IMR-90 (cell line): ENCODE results near the gene C10orf90. TPM values are rescaled to one million over a fixed set of nuclear protein-coding genes. Genes with fewer than 3 reads are reported as not detected.

Experiments
- ATAC-seq: fragments of 200-7000 bp; cut with Tn5 transposase; 2 replicates; pipeline ENCODE4 v1.9.1; 2020; ENCODE audit warnings: low read depth, mild to moderate bottlenecking, moderate library complexity
- BruUV-seq: library from RNA; stranded (reverse); fragments of 400-500 nt; replicated peaks from 2 replicates; lab custom pipeline; 2021; lab: Mats Ljungman, UMichigan
- CTCF ChIA-PET: fragments of 300-600 bp; formaldehyde crosslinking; extraction: SDS; loops from one replicate; lab custom pipeline; 2021; ENCODE audit warnings: antibody characterized with exemption; lab: Yijun Ruan, JAX
- POLR2A ChIA-PET: fragments of 300-600 bp; sonication (Branson Sonifier 250); formaldehyde crosslinking; loops from one replicate; lab custom pipeline; 2022; ENCODE audit warnings: antibody characterized with exemption; ENCODE audit not compliant: unreplicated experiment; lab: Charles Lee
- DNase-seq: peaks from one replicate; pipeline ENCODE4 v3.0.0; 2013
- H2AFZ ChIP-seq: replicated peaks from 2 replicates; pipeline ENCODE3; 2013; ENCODE audit warnings: low read length, mild to moderate bottlenecking; ENCODE audit not compliant: poor library complexity
- H2AK5ac ChIP-seq: 2 replicates; pipeline ENCODE4 v1.6.1; 2013; ENCODE audit warnings: low read depth, low read length, inconsistent platforms
- H2AK9ac ChIP-seq: replicated peaks from 2 replicates; pipeline ENCODE3; 2013; ENCODE audit warnings: mild to moderate bottlenecking, low read depth, low read length, moderate library complexity; ENCODE audit not compliant: poor library complexity
- H2BK120ac ChIP-seq: 2 replicates; pipeline ENCODE4 v1.6.1; 2013; ENCODE audit warnings: low read depth, low read length, inconsistent platforms
- H2BK15ac ChIP-seq: 3 replicates; pipeline ENCODE4 v1.6.1; 2013; ENCODE audit warnings: low read depth, low read length, inconsistent platforms
- H2BK20ac ChIP-seq: 2 replicates; pipeline ENCODE4 v1.6.1; 2013; ENCODE audit warnings: low read depth, mild to moderate bottlenecking, inconsistent platforms, low read length, moderate library complexity
- H2BK5ac ChIP-seq: 2 replicates; pipeline ENCODE4 v1.6.1; 2013; ENCODE audit warnings: mild to moderate bottlenecking, low read depth, low read length, inconsistent platforms; ENCODE audit not compliant: poor library complexity, severe bottlenecking
- H3K14ac ChIP-seq: replicated peaks from 2 replicates; pipeline ENCODE4 v1.6.1; 2013; ENCODE audit warnings: low read depth, low read length, inconsistent platforms
- H3K18ac ChIP-seq: 2 replicates; pipeline ENCODE4 v1.6.1; 2013; ENCODE audit warnings: low read depth, low read length, control low read depth
- H3K23ac ChIP-seq: 2 replicates; pipeline ENCODE4 v1.6.1; 2013; ENCODE audit warnings: low read depth, low read length, inconsistent platforms
- H3K27ac ChIP-seq: 2 replicates; pipeline ENCODE4 v1.5.1; 2013; ENCODE audit warnings: mild to moderate bottlenecking, control low read depth, low read length; ENCODE audit not compliant: insufficient read depth
- H3K27me3 ChIP-seq: 2 replicates; pipeline ENCODE4 v1.6.1; 2013; ENCODE audit warnings: low read length; ENCODE audit not compliant: control insufficient read depth, insufficient read depth
- H3K36me3 ChIP-seq: 2 replicates; pipeline ENCODE4 v1.6.1; 2013; ENCODE audit warnings: low read length, mixed read lengths; ENCODE audit not compliant: control insufficient read depth, insufficient read depth
- H3K4ac ChIP-seq: 2 replicates; pipeline ENCODE4 v1.6.1; 2013; ENCODE audit warnings: low read depth, low read length, inconsistent platforms
- H3K4me1 ChIP-seq: 2 replicates; pipeline ENCODE4 v1.6.1; 2013; ENCODE audit warnings: low read length, mixed read lengths; ENCODE audit not compliant: control insufficient read depth, insufficient read depth
- H3K4me2 ChIP-seq: 2 replicates; pipeline ENCODE4 v1.6.1; 2013; ENCODE audit warnings: low read depth, mild to moderate bottlenecking, control low read depth, low read length, moderate library complexity
- H3K4me3 ChIP-seq: 2 replicates; pipeline ENCODE4 v1.5.1; 2013; ENCODE audit warnings: low read depth, mild to moderate bottlenecking, control low read depth, low read length, moderate library complexity; ENCODE audit not compliant: insufficient read depth
- H3K56ac ChIP-seq: 2 replicates; pipeline ENCODE4 v1.6.1; 2013; ENCODE audit warnings: low read length, inconsistent platforms; ENCODE audit not compliant: insufficient read depth; ENCODE audit errors: extremely low read depth
- H3K79me1 ChIP-seq, 2 experiments: 2 replicates each; pipeline ENCODE4 v1.6.1; 2013; ENCODE audit warnings: low read length in 2 of 2, inconsistent platforms in 1 of 2, low read depth in 1 of 2
- H3K9ac ChIP-seq: 2 replicates; pipeline ENCODE4 v1.6.1; 2013; ENCODE audit warnings: low read depth, low read length, control low read depth
- H3K9me1 ChIP-seq: 2 replicates; pipeline ENCODE4 v1.6.1; 2013; ENCODE audit warnings: low read length, inconsistent platforms; ENCODE audit not compliant: insufficient read depth
- H3K9me3 ChIP-seq: 2 replicates; pipeline ENCODE4 v1.6.1; 2013; ENCODE audit warnings: low read length; ENCODE audit not compliant: control insufficient read depth, insufficient read depth
- H4K20me1 ChIP-seq: 2 replicates; pipeline ENCODE4 v1.6.1; 2013; ENCODE audit warnings: low read length, inconsistent platforms; ENCODE audit not compliant: insufficient read depth
- H4K5ac ChIP-seq: 2 replicates; pipeline ENCODE4 v1.6.1; 2013; ENCODE audit warnings: mild to moderate bottlenecking, low read depth, low read length, control low read depth
- H4K8ac ChIP-seq, 2 experiments: 2 replicates each; pipeline ENCODE4 v1.6.1; 2013; ENCODE audit warnings: low read depth in 2 of 2, low read length in 2 of 2, control low read depth in 1 of 2, inconsistent platforms in 1 of 2
- H4K91ac ChIP-seq: 2 replicates; pipeline ENCODE4 v1.6.1; 2013; ENCODE audit warnings: low read depth, low read length, inconsistent platforms; ENCODE audit not compliant: insufficient read depth
- CEBPB ChIP-seq: IDR thresholded peaks from 2 replicates; pipeline ENCODE4 v1.6.1; 2012; ENCODE audit warnings: low read depth, low read length, improper control_type of control experiment
- CHD1 ChIP-seq: IDR thresholded peaks from 2 replicates; pipeline ENCODE4 v1.6.1; 2012; ENCODE audit warnings: low read depth, low read length, improper control_type of control experiment
- MAZ ChIP-seq: IDR thresholded peaks from 2 replicates; pipeline ENCODE4 v1.6.1; 2012; ENCODE audit warnings: low read depth, mild to moderate bottlenecking, low read length, improper control_type of control experiment, moderate library complexity, borderline replicate concordance
- MXI1 ChIP-seq: IDR thresholded peaks from 2 replicates; pipeline ENCODE4 v1.6.1; 2012; ENCODE audit warnings: low read depth, mild to moderate bottlenecking, low read length, moderate library complexity, borderline replicate concordance
- NFE2L2 ChIP-seq: fragments of 150-350 bp; IDR thresholded peaks from 2 replicates; pipeline ENCODE4 v1.6.1; 2016; ENCODE audit warnings: low read depth, mild to moderate bottlenecking, low read length
- RAD21 ChIP-seq: IDR thresholded peaks from 2 replicates; pipeline ENCODE4 v1.6.1; 2012; ENCODE audit warnings: low read length, improper control_type of control experiment
- RCOR1 ChIP-seq: IDR thresholded peaks from 2 replicates; pipeline ENCODE4 v1.6.1; 2012; ENCODE audit warnings: mild to moderate bottlenecking, low read length, improper control_type of control experiment; ENCODE audit not compliant: insufficient replicate concordance
- RFX5 ChIP-seq: IDR thresholded peaks from 2 replicates; pipeline ENCODE4 v1.8.0; 2012; ENCODE audit warnings: low read depth, mild to moderate bottlenecking, low read length, moderate library complexity
- SMC3 ChIP-seq: fragments of 150-350 bp; IDR thresholded peaks from 2 replicates; pipeline ENCODE4 v1.6.1; 2016; ENCODE audit warnings: low read depth, mild to moderate bottlenecking, antibody characterized with exemption, low read length, moderate library complexity
- WGBS, 2 experiments: methylation state at CpG; one replicate each; pipeline versions ENCODE4 v1.1.5 to v1.1.7; 2013; ENCODE audit warnings: missing lambda C conversion rate in 2 of 2; ENCODE audit not compliant: insufficient read length in 1 of 2; ENCODE audit errors: extremely low coverage in 2 of 2; 5-methylcytosine and 5-hydroxymethylcytosine counted together
- dilution Hi-C: fragments of 300-500 bp; cut with HindIII; formaldehyde crosslinking; loops from one replicate; pipeline ENCODE4 v1.14.3; 2018; ENCODE audit warnings: low sequenced_read_pairs; ENCODE audit not compliant: unreplicated experiment
- in situ Hi-C: fragments of 300-500 bp; cut with MboI; formaldehyde crosslinking; loops from 3 replicates; pipeline ENCODE4 v1.14.3; 2019; ENCODE audit warnings: low sequenced_read_pairs, inconsistent platforms, mixed read lengths
- intact Hi-C: fragments of 100-400 bp; cut with micrococcal nuclease; formaldehyde crosslinking; loops from 2 replicates; pipeline ENCODE4 v1.10.0; 2022
- polyA plus RNA-seq, 3 experiments: library from polyadenylated mRNA; depleted of rRNA; stranded (reverse); fragments of >200 nt; gene quantifications; 2 replicates each; pipeline ENCODE4 v1.2.3, GENCODE V29; 2012; ENCODE audit warnings: low replicate concordance in 1 of 3
- total RNA-seq: library from RNA; depleted of rRNA; stranded (reverse); fragments of >200 nt; gene quantifications from 2 replicates; pipeline ENCODE4 v1.2.3, GENCODE V29; 2012
- TF ChIP-seq, protein P1 (sequence below): fragments of 150-350 bp; IDR thresholded peaks from 2 replicates; pipeline ENCODE4 v1.6.1; 2016; ENCODE audit warnings: low read depth, mild to moderate bottlenecking, low read length, moderate library complexity, borderline replicate concordance
- TF ChIP-seq, protein P2 (sequence below): conservative IDR thresholded peaks from 2 replicates; pipeline ENCODE4 v1.5.1; 2012; ENCODE audit warnings: mild to moderate bottlenecking, low read depth, low read length, improper control_type of control experiment
- TF ChIP-seq, protein P3 (sequence below): fragments of 150-350 bp; IDR thresholded peaks from 2 replicates; pipeline ENCODE4 v1.6.1; 2017; ENCODE audit warnings: mild to moderate bottlenecking, antibody characterized with exemption, low read length, low read depth

The C10orf90 gene
- total and polyA plus RNA-seq, 2 of the 4 experiments (the other 2 are of a cell fraction): 0.05 to 0.18 TPM

DNA sequence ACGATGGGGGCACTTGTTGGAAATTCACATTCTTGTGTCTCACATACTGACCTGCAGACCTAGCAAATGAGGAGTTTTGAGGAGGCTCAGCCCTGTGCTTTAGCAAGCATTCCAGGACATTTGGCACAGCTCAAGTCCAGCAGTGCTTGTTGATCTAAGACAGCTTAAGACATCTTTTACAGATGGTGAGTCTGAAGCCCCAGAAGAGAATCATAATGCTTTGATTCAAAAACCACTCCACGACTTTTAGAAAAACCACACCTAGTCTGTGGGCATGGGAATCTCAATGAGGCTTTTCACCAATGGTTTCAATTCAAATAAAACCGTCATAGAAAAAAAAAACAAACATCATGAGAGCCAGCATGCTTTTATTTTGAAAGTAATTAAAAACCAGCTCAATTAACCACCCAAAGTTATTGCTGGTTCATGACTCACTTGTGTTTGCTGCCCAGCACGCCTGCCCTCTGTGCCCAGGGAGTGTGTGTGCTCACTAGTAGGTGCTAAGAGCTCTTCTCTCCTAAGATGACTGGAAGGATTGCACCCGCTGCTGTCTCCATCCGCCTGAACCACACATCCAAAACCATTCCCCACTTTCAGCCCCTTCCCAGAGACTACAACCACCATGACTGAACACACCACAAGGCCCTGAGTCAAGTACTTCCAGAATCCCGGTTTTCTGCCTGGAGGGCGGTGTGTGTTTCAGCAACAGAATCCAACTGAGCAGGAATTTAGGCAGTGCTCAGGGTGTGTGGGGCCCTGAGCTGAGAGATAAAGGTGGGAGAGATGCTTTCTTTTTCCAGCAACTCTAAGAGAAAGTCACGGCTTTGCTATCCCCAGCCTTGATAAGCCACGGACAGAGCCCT is 152.0 kb downstream of the C10orf90 start (continued):
- TF ChIP-seq SMC3: no peak

DNA sequence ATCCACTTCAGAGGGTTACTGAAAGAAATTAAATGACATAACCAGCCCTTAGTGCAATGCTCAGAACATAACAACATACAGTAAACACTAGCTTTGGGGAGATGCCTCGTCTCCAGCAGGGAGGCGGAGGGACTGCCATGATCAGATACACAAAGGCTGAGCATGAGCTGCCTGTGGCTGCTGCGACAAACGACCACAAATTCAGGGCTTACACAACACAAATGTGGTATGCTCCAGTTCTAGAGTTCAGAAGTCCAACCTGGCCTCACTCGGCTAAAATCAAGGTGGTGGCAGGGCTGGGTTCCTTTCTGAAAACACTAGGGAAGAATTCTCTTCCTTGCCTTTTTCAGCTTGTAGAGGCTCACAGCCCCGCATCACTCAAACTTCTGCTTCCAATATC is 154.0 kb downstream of the C10orf90 start:
- H2AK5ac ChIP-seq: no peak overlapping the region
- H2BK120ac ChIP-seq: no peak overlapping the region
- H2AK9ac ChIP-seq: no peak overlapping the region
- no peak overlapping the region for H3K4me3 ChIP-seq
- no peak overlapping the region for H2BK20ac ChIP-seq
- dilution Hi-C loops (no loop called here), in situ Hi-C loops (no loop called here), intact Hi-C loops (no loop called here)
- H4K20me1 ChIP-seq: no peaks in the 10 kb centered on the region
- no peak overlapping the region for H4K8ac ChIP-seq
- ATAC-seq: no peak
- H3K36me3 ChIP-seq: no peaks in the 10 kb centered on the region
- no peak overlapping the region for H3K9ac ChIP-seq
- peaks cover 6% of the 10 kb centered on the region for H3K27me3 ChIP-seq
- H3K4me2 ChIP-seq: no peak overlapping the region
- DNase-seq: no peak
- H3K4me1 ChIP-seq: no peaks in the 10 kb centered on the region
- no peak overlapping the region for H3K14ac ChIP-seq
- H3K9me3 ChIP-seq: no peaks in the 10 kb centered on the region
- no peaks in the 10 kb centered on the region for H3K9me1 ChIP-seq
- no TSS peak for BruUV-seq
- no peak overlapping the region for H2AFZ ChIP-seq
- no peak overlapping the region for H3K56ac ChIP-seq
- no peak overlapping the region for H4K5ac ChIP-seq
- POLR2A ChIA-PET: no interaction called here
- no peaks in the 10 kb centered on the region for H3K79me1 ChIP-seq
- H3K23ac ChIP-seq: no peak overlapping the region
- no peak overlapping the region for H2BK5ac ChIP-seq
- H3K4ac ChIP-seq: no peak overlapping the region
- H3K27ac ChIP-seq: no peak overlapping the region
- H3K18ac ChIP-seq: no peak overlapping the region
- CTCF ChIA-PET: no interaction called here
- no peak overlapping the region for H4K91ac ChIP-seq
- WGBS, 2 experiments: 58% methylated on average over 3 of the region's 6 CpGs; no CpG with 5 or more reads in 1 of the 2 experiments
- no peak overlapping the region for H2BK15ac ChIP-seq
- TF ChIP-seq, protein P1, sequence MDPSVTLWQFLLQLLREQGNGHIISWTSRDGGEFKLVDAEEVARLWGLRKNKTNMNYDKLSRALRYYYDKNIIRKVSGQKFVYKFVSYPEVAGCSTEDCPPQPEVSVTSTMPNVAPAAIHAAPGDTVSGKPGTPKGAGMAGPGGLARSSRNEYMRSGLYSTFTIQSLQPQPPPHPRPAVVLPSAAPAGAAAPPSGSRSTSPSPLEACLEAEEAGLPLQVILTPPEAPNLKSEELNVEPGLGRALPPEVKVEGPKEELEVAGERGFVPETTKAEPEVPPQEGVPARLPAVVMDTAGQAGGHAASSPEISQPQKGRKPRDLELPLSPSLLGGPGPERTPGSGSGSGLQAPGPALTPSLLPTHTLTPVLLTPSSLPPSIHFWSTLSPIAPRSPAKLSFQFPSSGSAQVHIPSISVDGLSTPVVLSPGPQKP: no peak
- TF ChIP-seq NFE2L2 (no peak), RAD21 (no peak), CEBPB (no peak), MXI1 (no peak), RCOR1 (no peak), RFX5 (no peak), MAZ (no peak), SMC3 (no peak), CHD1 (no peak)
- TF ChIP-seq, protein P2, sequence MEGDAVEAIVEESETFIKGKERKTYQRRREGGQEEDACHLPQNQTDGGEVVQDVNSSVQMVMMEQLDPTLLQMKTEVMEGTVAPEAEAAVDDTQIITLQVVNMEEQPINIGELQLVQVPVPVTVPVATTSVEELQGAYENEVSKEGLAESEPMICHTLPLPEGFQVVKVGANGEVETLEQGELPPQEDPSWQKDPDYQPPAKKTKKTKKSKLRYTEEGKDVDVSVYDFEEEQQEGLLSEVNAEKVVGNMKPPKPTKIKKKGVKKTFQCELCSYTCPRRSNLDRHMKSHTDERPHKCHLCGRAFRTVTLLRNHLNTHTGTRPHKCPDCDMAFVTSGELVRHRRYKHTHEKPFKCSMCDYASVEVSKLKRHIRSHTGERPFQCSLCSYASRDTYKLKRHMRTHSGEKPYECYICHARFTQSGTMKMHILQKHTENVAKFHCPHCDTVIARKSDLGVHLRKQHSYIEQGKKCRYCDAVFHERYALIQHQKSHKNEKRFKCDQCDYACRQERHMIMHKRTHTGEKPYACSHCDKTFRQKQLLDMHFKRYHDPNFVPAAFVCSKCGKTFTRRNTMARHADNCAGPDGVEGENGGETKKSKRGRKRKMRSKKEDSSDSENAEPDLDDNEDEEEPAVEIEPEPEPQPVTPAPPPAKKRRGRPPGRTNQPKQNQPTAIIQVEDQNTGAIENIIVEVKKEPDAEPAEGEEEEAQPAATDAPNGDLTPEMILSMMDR: no peak
- TF ChIP-seq, protein P3, sequence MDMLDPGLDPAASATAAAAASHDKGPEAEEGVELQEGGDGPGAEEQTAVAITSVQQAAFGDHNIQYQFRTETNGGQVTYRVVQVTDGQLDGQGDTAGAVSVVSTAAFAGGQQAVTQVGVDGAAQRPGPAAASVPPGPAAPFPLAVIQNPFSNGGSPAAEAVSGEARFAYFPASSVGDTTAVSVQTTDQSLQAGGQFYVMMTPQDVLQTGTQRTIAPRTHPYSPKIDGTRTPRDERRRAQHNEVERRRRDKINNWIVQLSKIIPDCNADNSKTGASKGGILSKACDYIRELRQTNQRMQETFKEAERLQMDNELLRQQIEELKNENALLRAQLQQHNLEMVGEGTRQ: no peak
